HG02938 (cell line): ENCODE results near the gene MYCBP.

Experiments used
- ATAC-seq: cut with Tn5 transposase; IDR thresholded peaks from one replicate; pipeline ENCODE4 v1.9.1; 2021; ENCODE audit warnings: mild to moderate bottlenecking, moderate library complexity; ENCODE audit not compliant: unreplicated experiment

MYCBP gene

GRCh38 chr1:38826886-38827285, 46.3 kb downstream of the MYCBP start:
- ATAC-seq, result no peak

GRCh38 chr1:38826262-38826661, 46.9 kb downstream of the MYCBP start:
- no peak for ATAC-seq

GRCh38 chr1:38820860-38821259, 52.3 kb downstream of the MYCBP start:
- no peak for ATAC-seq

GRCh38 chr1:38819516-38819915, 53.6 kb downstream of the MYCBP start:
- ATAC-seq, result no peak

GRCh38 chr1:38819040-38819439, 54.1 kb downstream of the MYCBP start:
- ATAC-seq, result no peak

- ATAC-seq, result no peak
These were observed 54.8 kb downstream of the MYCBP start for GRCh38 chr1:38818175-38818976.

- ATAC-seq, result no peak
These were observed 55.6 kb downstream of the MYCBP start for GRCh38 chr1:38817267-38818174.

GRCh38 chr1:38815903-38816627, 57.1 kb downstream of the MYCBP start:
- ATAC-seq, result peak; percentile 60

GRCh38 chr1:38814984-38815464, 58.1 kb downstream of the MYCBP start:
- no peak for ATAC-seq

- ATAC-seq, result no peak
These were observed 58.6 kb downstream of the MYCBP start for GRCh38 chr1:38814444-38814983.

- no peak for ATAC-seq
These were observed 60.2 kb downstream of the MYCBP start for GRCh38 chr1:38812981-38813380.
